IMR-90 (cell line): ENCODE measurements around the gene ZFP42.

Experiments used
- CEBPB ChIP-seq: IDR thresholded peaks from 2 replicates; pipeline ENCODE4 v1.6.1; 2012; ENCODE audit warnings: low read depth, low read length, improper control_type of control experiment
- CHD1 ChIP-seq: IDR thresholded peaks from 2 replicates; pipeline ENCODE4 v1.6.1; 2012; ENCODE audit warnings: low read depth, low read length, improper control_type of control experiment
- FOS ChIP-seq: fragments of 150-350 bp; IDR thresholded peaks from 2 replicates; pipeline ENCODE4 v1.6.1; 2016; ENCODE audit warnings: low read depth, low read length
- MXI1 ChIP-seq: IDR thresholded peaks from 2 replicates; pipeline ENCODE4 v1.6.1; 2012; ENCODE audit warnings: low read depth, mild to moderate bottlenecking, low read length, moderate library complexity, borderline replicate concordance
- POLR2A ChIP-seq: IDR thresholded peaks from 2 replicates; pipeline ENCODE4 v1.6.1; 2012; ENCODE audit warnings: mild to moderate bottlenecking, low read depth, low read length
- RAD21 ChIP-seq: IDR thresholded peaks from 2 replicates; pipeline ENCODE4 v1.6.1; 2012; ENCODE audit warnings: low read length, improper control_type of control experiment
- RCOR1 ChIP-seq: IDR thresholded peaks from 2 replicates; pipeline ENCODE4 v1.6.1; 2012; ENCODE audit warnings: mild to moderate bottlenecking, low read length, improper control_type of control experiment; ENCODE audit not compliant: insufficient replicate concordance
- SMC3 ChIP-seq: fragments of 150-350 bp; IDR thresholded peaks from 2 replicates; pipeline ENCODE4 v1.6.1; 2016; ENCODE audit warnings: low read depth, mild to moderate bottlenecking, antibody characterized with exemption, low read length, moderate library complexity
- TF ChIP-seq, protein P1 (sequence below): conservative IDR thresholded peaks from 2 replicates; pipeline ENCODE4 v1.5.1; 2012; ENCODE audit warnings: mild to moderate bottlenecking, low read depth, low read length, improper control_type of control experiment
- TF ChIP-seq, protein P2 (sequence below): fragments of 150-350 bp; IDR thresholded peaks from 2 replicates; pipeline ENCODE4 v1.6.1; 2017; ENCODE audit warnings: mild to moderate bottlenecking, antibody characterized with exemption, low read length, low read depth
- TF ChIP-seq, protein P3 (sequence below): fragments of 150-350 bp; IDR thresholded peaks from 2 replicates; pipeline ENCODE4 v1.6.1; 2016; ENCODE audit warnings: low read depth, mild to moderate bottlenecking, low read length, moderate library complexity, borderline replicate concordance

DNA sequence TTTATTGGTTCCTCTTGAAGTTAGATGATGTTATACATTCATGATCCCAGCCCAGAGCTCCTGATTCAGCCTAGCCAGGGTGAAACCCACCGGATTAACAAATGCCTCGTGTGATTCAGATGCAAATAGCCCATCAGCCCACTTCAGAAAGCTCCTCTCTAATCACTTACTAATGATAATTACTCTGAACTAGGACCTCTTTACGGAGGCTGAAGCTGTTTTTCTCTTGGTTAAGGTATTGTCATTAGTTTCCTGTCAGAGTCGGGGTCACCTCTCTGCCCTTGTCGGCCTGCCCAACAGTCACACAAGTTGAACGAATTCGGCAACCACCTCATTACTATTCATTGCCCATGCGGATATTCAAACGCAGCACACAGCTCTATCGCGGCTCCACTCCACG, 36.6 kb downstream of the ZFP42 start:
- TF ChIP-seq, protein P1, sequence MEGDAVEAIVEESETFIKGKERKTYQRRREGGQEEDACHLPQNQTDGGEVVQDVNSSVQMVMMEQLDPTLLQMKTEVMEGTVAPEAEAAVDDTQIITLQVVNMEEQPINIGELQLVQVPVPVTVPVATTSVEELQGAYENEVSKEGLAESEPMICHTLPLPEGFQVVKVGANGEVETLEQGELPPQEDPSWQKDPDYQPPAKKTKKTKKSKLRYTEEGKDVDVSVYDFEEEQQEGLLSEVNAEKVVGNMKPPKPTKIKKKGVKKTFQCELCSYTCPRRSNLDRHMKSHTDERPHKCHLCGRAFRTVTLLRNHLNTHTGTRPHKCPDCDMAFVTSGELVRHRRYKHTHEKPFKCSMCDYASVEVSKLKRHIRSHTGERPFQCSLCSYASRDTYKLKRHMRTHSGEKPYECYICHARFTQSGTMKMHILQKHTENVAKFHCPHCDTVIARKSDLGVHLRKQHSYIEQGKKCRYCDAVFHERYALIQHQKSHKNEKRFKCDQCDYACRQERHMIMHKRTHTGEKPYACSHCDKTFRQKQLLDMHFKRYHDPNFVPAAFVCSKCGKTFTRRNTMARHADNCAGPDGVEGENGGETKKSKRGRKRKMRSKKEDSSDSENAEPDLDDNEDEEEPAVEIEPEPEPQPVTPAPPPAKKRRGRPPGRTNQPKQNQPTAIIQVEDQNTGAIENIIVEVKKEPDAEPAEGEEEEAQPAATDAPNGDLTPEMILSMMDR: no peak
- TF ChIP-seq POLR2A: no peak
- TF ChIP-seq FOS: no peak
- TF ChIP-seq, protein P2, sequence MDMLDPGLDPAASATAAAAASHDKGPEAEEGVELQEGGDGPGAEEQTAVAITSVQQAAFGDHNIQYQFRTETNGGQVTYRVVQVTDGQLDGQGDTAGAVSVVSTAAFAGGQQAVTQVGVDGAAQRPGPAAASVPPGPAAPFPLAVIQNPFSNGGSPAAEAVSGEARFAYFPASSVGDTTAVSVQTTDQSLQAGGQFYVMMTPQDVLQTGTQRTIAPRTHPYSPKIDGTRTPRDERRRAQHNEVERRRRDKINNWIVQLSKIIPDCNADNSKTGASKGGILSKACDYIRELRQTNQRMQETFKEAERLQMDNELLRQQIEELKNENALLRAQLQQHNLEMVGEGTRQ: no peak
- TF ChIP-seq SMC3: no peak
- TF ChIP-seq MXI1: no peak
- TF ChIP-seq RAD21: no peak
- no peak for TF ChIP-seq CEBPB
- TF ChIP-seq RCOR1: no peak
- TF ChIP-seq CHD1: no peak
- TF ChIP-seq, protein P3, sequence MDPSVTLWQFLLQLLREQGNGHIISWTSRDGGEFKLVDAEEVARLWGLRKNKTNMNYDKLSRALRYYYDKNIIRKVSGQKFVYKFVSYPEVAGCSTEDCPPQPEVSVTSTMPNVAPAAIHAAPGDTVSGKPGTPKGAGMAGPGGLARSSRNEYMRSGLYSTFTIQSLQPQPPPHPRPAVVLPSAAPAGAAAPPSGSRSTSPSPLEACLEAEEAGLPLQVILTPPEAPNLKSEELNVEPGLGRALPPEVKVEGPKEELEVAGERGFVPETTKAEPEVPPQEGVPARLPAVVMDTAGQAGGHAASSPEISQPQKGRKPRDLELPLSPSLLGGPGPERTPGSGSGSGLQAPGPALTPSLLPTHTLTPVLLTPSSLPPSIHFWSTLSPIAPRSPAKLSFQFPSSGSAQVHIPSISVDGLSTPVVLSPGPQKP: no peak
